SJCRH30 (cell line): ENCODE data around the gene CORO2A. TPM values are rescaled to one million over a fixed set of nuclear protein-coding genes. Genes with fewer than 3 reads are reported as not detected.
A peak's percentile ranks its signal among the peaks of the same experiment; 100 is the strongest.

Experiments used
- DNase-seq, 2 experiments: peaks; one replicate each; pipeline ENCODE4 v3.0.0-alpha.2; 2015 to 2020
- H3K27ac ChIP-seq: fragments of 250-450 bp; sonication (Bioruptor Pico); 2 replicates; pipeline ENCODE4 v1.5.1; 2020; ENCODE audit warnings: mild to moderate bottlenecking, moderate library complexity
- H3K27me3 ChIP-seq: fragments of 250-450 bp; sonication (Bioruptor Pico); 2 replicates; pipeline ENCODE4 v1.5.1; 2020; ENCODE audit warnings: mild to moderate bottlenecking, moderate library complexity
- H3K36me3 ChIP-seq: fragments of 250-450 bp; sonication (Bioruptor Pico); 2 replicates; pipeline ENCODE4 v1.5.1; 2020; ENCODE audit warnings: mild to moderate bottlenecking, moderate library complexity
- H3K4me1 ChIP-seq: fragments of 250-450 bp; sonication (Bioruptor Pico); 2 replicates; pipeline ENCODE4 v1.5.1; 2020; ENCODE audit warnings: mild to moderate bottlenecking, moderate library complexity
- H3K4me3 ChIP-seq: fragments of 250-450 bp; sonication (Bioruptor Pico); 2 replicates; pipeline ENCODE4 v1.5.1; 2020; ENCODE audit warnings: mild to moderate bottlenecking, moderate library complexity
- H3K9me3 ChIP-seq: fragments of 250-450 bp; sonication (Bioruptor Pico); replicated peaks from 2 replicates; pipeline ENCODE4 v1.5.1; 2020; ENCODE audit warnings: mild to moderate bottlenecking, moderate library complexity
- total RNA-seq: library from RNA; depleted of rRNA; stranded (reverse); fragments of >200 nt; shearing (Covaris generic); gene quantifications from 2 replicates; pipeline ENCODE4 v1.2.3, GENCODE V29; 2014

CORO2A gene
- total RNA-seq, 1 experiment from 2014 or later = 0.55 TPM

DNA sequence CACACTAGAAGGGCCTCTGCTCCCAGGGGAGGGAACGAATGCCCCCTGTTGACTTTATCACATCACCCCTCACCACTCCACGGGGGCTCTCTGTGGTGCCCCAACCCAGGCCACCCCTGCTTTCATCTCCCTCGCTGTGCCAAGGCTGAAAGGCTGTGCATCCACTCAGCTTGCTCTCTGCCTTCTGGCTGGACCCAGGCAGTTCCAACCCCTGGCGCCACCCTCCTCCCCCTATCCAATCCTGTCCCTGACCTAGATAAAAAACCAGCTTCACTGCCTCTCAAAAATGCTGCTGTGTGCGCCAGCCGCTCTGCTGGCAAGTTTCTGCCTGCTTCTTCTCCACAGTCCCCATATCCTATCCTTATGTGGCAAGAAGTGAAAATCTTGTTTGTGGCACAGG, 22.4 kb upstream of the CORO2A start:
- H3K36me3 ChIP-seq = peaks cover 3% of the 10 kb centered on the region; the same call in 1 of the 2 replicates
- H3K9me3 ChIP-seq = no peaks in the 10 kb centered on the region
- H3K27ac ChIP-seq = no peak overlapping the region
- no peaks in the 10 kb centered on the region for H3K4me1 ChIP-seq
- H3K4me3 ChIP-seq = no peak overlapping the region
- no peaks in the 10 kb centered on the region for H3K27me3 ChIP-seq
- no peak for DNase-seq

DNA sequence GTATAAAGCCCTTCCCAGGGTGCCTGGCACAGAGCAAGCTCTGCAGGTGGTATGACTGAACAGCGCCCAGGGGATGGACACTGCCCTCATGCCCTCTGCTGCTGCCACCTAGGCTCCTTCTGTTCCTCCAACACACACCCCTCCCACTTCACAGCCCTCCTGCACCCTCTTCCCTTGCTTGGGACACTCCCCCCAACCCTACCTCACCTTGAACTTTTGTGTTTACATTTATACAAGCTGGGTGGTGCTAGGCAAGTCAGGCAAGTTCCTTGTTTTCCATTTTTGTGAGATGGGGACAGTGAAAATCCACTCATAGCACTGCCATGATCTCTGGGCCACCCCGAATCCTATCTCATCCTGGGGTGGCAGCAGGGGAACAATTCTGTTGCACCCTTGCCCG, 18.8 kb upstream of the CORO2A start:
- no peak overlapping the region for H3K27ac ChIP-seq
- no peak overlapping the region for H3K4me3 ChIP-seq
- peaks cover 3% of the 10 kb centered on the region; the same call in 1 of the 2 replicates for H3K36me3 ChIP-seq
- no peaks in the 10 kb centered on the region for H3K27me3 ChIP-seq
- H3K4me1 ChIP-seq = 0 out of 2 replicates have a peak, but pooled peaks cover 5% of the 10 kb centered on the region
- H3K9me3 ChIP-seq = no peaks in the 10 kb centered on the region
- DNase-seq = no peak

DNA sequence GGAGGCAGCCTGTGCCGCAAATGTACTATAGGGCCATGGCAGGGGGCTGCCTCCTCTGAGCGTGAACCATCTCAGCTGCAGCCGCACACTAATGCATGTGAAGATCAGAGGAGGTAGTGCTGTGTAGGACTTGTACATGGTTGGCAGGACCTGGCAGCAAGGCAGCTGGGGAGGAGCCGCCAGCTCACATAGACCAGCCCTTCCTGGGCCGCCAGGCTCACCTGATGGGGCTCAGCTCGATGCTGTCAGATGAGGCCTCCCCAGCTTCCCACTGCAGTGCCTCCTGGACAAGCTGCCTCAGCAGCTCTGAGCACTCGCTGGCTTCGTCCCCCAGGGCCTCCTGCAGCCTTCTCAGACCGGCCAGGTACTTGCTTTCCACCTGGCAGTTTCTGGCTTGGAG, 18.0 kb upstream of the CORO2A start:
- Histone ChIP-seq H3K9me3 (no peaks in the 10 kb centered on the region), H3K4me1 (peaks cover 5% of the 10 kb centered on the region; the same call in 1 of the 2 replicates), H3K27me3 (peaks cover under 1% of the 10 kb centered on the region; the same call in 1 of the 2 replicates), H3K36me3 (peaks cover 3% of the 10 kb centered on the region; the same call in 1 of the 2 replicates), H3K4me3 (no peak overlapping the region), H3K27ac (no peak overlapping the region)
- no peak for DNase-seq

DNA sequence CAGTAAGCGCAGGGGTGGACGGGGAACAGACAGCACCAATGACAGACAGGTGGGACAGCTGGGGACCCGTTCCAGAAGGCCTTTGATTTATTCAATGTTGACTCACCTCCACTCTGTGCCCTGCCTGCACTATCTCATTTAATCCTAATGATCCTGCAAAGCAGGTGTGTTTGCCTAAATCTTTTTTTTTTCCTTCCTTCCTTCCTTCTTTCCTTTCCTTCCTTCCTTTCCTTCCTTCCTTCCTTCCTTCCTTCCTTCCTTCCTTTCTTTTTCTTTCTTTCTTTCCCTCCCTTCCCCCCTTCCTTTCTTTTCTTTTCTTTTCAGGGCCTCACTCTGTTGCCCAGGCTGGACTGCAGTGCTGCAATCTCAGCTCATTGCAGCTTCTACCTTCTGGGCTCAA, 17.1 kb upstream of the CORO2A start:
- Histone ChIP-seq H3K4me3 (no peak overlapping the region), H3K4me1 (peaks cover 5% of the 10 kb centered on the region; the same call in 1 of the 2 replicates), H3K27me3 (peaks cover 5% of the 10 kb centered on the region; the same call in 1 of the 2 replicates), H3K36me3 (peaks cover 3% of the 10 kb centered on the region; the same call in 1 of the 2 replicates), H3K9me3 (no peaks in the 10 kb centered on the region), H3K27ac (no peak overlapping the region)
- DNase-seq = no peak

DNA sequence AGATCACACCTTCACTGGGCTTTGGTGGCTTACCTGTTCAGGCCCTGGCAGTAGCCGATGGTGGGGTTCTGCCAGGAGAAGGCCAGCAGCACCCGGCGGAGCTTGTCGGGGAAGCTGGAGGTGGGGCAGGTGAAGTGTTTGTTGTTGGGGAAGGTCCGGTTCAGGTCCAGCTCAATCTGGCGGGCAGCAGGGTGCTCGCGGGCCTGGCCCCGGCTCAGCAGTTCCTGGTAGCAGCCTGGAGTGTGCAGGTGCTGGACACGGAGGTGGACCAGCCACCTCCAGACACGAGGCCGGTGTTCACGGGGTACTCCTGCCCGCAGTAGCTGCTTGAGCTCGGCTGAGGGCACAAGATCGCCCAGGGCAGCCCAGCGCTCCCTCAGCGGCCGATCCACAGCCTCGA, 16.2 kb upstream of the CORO2A start:
- Histone ChIP-seq H3K4me3 (no peak overlapping the region), H3K27ac (no peak overlapping the region), H3K4me1 (peaks cover 5% of the 10 kb centered on the region; the same call in 1 of the 2 replicates), H3K9me3 (no peaks in the 10 kb centered on the region), H3K27me3 (peaks cover 5% of the 10 kb centered on the region; the same call in 1 of the 2 replicates), H3K36me3 (peaks cover 2% of the 10 kb centered on the region; the same call in 1 of the 2 replicates)
- no peak for DNase-seq

DNA sequence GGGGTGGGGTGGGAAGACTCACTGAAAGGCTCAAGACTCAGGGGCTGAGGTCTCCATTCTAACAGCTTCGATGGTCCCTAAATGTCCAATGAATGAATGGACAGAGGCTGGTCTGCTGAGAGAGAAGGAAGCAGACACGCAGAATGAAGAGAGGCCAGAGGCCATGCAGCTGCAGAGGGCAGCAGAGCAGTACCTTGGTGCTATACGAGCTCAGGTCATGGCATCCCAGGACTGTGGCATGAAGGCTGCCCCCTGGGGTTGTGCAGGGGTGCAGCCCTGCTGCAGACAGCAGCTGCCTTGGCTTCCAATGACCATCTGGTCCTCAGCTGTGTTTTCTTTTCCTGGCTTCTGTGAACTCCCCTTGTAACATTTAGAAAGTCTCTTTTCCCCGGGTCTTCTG, 15.2 kb upstream of the CORO2A start:
- Histone ChIP-seq H3K27me3 (peaks cover 5% of the 10 kb centered on the region; the same call in 1 of the 2 replicates), H3K4me1 (peaks cover 5% of the 10 kb centered on the region; the same call in 1 of the 2 replicates), H3K9me3 (no peaks in the 10 kb centered on the region), H3K36me3 (no peaks in the 10 kb centered on the region), H3K27ac (no peak overlapping the region), H3K4me3 (no peak overlapping the region)
- DNase-seq = peak in 1 of 2 experiments; percentile 29

DNA sequence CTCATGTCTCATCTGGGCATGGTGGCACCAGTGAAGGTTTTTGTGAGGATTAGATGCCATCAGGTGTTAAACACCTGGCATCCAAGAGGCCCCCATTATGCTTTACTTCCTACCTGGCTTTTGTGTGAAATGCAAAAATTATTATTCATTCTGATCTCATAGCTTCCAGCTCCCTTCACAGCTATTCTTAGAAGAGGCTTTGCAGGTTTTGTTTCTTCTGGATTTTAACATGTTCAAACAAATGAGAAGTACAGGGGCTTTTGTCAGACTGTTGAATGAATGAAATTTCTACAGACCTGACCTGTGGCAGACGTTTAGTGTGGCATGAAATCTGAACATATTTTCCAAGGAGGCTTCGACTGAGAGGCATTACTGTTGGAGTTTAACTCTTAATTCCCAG, 14.3 kb upstream of the CORO2A start:
- DNase-seq = no peak
- no peaks in the 10 kb centered on the region for H3K36me3 ChIP-seq

DNA sequence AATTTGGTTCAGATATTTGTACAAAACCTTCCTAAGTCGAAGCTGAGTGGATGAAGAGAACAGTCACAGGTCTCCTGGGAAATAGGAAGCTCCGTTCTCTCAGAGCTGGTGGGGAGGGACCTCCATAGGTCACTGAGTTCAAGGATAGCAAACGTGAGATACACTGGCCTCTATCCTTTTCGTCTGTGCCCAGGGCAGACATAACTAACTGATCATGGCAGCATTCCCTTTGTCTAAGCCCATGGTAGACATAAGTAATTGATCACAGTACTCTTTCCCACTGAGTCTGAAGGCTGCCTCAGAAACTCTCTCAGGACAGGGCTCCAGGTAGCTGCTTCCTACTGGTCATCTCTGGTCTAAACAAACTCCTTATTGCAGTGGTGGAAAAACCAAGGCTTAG, 12.3 kb upstream of the CORO2A start:
- Histone ChIP-seq H3K27ac (no peak overlapping the region), H3K9me3 (no peaks in the 10 kb centered on the region), H3K27me3 (peaks cover 5% of the 10 kb centered on the region; the same call in 1 of the 2 replicates), H3K4me1 (peaks cover 7% of the 10 kb centered on the region), H3K36me3 (no peaks in the 10 kb centered on the region), H3K4me3 (no peak overlapping the region)
- DNase-seq = no peak

More for the DNA sequence above, 14.3 kb upstream of the CORO2A start:
- H3K9me3 ChIP-seq = no peaks in the 10 kb centered on the region
- H3K4me3 ChIP-seq = no peak overlapping the region
- peaks cover 5% of the 10 kb centered on the region; the same call in 1 of the 2 replicates for H3K4me1 ChIP-seq
- peaks cover 5% of the 10 kb centered on the region; the same call in 1 of the 2 replicates for H3K27me3 ChIP-seq
- H3K27ac ChIP-seq = no peak overlapping the region

DNA sequence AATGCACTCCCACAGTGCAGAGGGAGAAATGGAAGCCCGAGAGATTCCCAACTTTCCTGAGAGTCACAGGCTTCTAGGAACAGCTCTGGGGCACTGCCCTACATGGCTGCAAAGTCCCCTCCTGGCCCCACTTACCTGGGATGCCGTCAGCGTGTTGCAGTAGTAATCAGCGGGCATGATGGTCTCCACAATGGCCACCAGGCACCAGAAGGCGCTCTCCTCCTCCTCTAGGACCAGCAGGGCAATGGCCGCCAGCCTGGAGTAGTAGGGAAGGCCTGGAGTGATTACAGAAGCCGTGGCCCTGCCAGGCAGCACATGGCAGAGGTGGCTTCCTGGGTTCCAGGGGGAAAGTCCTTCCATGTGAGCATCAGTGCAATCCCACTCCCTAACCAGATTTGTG, 10.7 kb upstream of the CORO2A start:
- H3K9me3 ChIP-seq = no peaks in the 10 kb centered on the region
- H3K4me1 ChIP-seq = peaks cover 15% of the 10 kb centered on the region
- no peak overlapping the region for H3K27ac ChIP-seq
- peaks cover 5% of the 10 kb centered on the region; the same call in 1 of the 2 replicates for H3K27me3 ChIP-seq
- H3K36me3 ChIP-seq = no peaks in the 10 kb centered on the region
- H3K4me3 ChIP-seq = no peak overlapping the region
- no peak for DNase-seq

DNA sequence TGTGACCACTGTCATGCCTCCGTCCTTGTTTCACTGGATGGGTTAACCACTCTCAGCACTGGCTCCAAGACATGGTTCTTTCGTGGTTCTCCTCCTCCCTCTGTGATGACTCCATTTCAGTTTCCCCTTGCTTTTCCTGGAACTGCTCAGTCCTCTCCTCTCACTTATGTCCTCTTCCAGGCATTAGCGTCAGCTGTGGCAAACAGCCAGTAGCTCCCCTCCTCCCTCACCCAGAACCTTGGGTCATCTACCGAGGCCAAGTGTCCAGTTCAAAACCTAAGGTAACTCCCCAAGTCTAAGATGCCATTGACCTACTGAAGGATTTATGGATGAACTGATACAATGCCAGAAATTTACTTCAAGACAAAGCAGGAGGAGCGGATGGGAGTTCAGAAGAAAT, 9.8 kb upstream of the CORO2A start:
- H3K27me3 ChIP-seq = peaks cover 5% of the 10 kb centered on the region; the same call in 1 of the 2 replicates
- no peak overlapping the region for H3K4me3 ChIP-seq
- DNase-seq = no peak
- H3K4me1 ChIP-seq = peaks cover 10% of the 10 kb centered on the region
- H3K36me3 ChIP-seq = no peaks in the 10 kb centered on the region
- no peaks in the 10 kb centered on the region for H3K9me3 ChIP-seq
- H3K27ac ChIP-seq = no peak overlapping the region

DNA sequence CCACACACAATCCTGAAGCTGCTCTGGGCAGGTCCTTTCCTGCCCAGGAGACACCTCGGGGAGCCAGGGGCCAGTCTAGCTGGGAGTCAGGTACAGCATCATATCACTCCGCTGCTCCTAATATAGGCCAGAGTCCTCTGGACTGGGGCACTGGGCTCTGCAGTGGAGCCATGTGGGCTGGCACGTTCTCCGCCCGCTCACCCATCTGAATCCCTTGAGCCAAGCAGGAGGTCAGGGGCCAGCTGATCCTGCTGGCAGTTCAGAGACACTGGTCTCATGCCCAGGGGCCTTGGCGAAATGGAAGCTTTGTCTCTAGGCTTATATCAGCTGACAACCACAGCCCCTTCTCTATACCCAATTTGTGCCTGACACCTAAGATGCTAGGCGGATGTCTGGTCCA, 9.3 kb upstream of the CORO2A start:
- Histone ChIP-seq H3K4me3 (no peak overlapping the region), H3K27ac (no peak overlapping the region), H3K4me1 (peaks cover 10% of the 10 kb centered on the region), H3K36me3 (no peaks in the 10 kb centered on the region), H3K27me3 (peaks cover 5% of the 10 kb centered on the region; the same call in 1 of the 2 replicates), H3K9me3 (no peaks in the 10 kb centered on the region)
- DNase-seq = no peak

DNA sequence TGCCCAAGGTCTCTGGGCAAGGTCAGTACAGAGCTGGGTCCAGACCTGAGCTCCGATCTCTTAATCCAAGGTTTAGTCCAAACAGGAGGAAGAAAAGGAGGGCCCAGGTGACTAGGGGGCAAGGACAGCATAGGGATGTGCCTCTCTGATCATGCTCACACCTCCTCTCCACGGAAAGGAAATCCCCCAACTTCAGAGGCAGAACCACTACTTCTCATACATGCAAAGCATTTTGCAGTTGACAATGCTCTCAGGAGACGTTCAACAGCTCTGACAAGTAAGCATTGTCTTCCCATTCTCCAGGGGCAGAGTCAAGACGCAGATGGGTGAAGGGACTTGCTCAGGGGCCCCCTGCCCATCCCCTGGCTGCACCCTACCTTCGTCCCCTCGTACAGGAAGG, 8.7 kb upstream of the CORO2A start:
- Histone ChIP-seq H3K4me3 (no peak overlapping the region), H3K4me1 (peaks cover 12% of the 10 kb centered on the region), H3K27ac (no peak overlapping the region), H3K36me3 (no peaks in the 10 kb centered on the region), H3K9me3 (no peaks in the 10 kb centered on the region), H3K27me3 (peaks cover 5% of the 10 kb centered on the region; the same call in 1 of the 2 replicates)
- DNase-seq = no peak

DNA sequence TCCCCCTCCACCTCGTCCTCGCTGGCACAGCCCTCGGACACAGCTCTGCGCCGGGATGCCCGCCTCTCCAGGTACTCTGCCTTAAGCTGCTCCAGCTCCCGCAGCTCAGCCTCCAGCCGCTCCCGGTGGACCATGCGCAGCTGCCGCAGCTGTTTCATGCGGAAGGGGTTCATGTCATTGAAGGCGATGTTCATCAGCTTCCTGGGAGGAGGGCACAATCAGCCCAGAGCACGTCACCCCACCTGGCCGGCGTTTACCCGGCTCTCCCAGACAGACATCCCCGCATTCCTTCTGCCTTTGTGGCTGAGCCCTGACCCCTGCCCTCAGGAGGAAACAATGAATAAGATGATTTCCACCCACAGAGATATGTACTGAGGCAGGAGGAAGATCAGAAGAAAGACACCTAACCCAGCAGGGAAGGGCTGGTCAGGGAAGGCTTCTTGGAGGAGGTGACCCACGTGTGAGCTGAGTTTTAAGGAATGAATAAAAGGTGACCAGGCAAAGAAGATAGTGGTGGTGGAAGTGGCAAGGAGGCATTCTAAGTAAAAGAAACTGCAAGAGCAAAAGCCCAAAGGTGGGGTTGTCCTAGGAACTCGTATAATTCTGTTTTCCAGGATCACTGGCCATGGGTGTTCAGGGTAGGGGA, 7.1 kb upstream of the CORO2A start:
- Histone ChIP-seq H3K4me1 (peaks cover 26% of the 10 kb centered on the region), H3K27me3 (no peaks in the 10 kb centered on the region), H3K36me3 (no peaks in the 10 kb centered on the region), H3K27ac (no peak overlapping the region), H3K9me3 (no peaks in the 10 kb centered on the region), H3K4me3 (no peak overlapping the region)
- peak; percentile 56 to 60 for DNase-seq

DNA sequence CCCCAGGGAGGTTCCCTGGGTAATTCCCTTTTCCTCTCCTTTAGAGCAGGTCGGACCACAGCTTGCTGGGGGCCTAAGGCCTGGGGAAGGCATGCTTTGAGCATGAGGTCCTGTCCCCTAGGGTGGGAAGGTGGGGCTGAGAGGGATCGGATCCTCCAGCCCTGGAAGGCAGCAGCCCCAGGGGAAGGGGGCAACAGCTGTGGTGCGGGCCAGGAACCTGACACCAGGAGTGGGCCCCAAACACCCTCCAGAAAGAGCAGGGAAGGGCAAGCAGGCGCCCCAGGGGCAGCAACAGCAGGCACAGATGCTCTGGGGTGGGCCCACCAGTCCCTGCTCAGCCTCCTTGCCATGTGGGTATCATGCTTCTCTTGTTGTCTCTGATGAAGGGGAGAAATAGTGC, 3.2 kb upstream of the CORO2A start:
- DNase-seq = peak; percentile 93
- Histone ChIP-seq H3K27me3 (no peaks in the 10 kb centered on the region), H3K27ac (peak overlapping the region; percentile 14; the same call in 1 of the 2 replicates)

DNA sequence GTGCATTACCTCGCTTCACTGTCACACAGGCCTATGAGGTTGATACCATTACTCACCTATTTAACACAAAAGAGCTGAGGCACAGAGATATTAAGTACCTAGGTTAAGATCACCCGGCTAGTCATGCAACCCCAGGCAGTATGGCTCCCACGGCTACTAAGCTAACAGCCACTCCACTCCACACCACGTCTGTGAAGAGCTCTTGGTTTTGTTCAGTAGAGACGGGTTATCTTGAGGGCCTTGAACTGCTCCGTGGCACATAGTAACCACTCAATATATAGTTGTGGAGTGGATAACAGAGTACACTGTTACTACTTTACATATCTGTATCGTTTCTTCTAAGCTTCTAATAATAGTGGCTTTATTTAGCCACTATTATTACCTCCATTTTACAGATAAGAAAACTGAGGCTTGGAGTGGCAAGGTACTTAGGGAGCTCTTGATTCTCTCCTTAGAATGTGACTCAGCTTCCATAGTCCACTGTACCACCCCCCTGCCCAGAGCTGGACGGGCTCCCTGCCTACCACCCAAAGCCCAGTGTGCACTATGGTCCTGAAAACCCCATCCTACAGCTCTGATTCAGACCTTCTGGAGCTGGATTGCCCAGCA, 1.0 kb upstream of the CORO2A start:
- H3K9me3 ChIP-seq = no peaks in the 10 kb centered on the region
- H3K27me3 ChIP-seq = no peaks in the 10 kb centered on the region
- DNase-seq = no peak
- H3K4me3 ChIP-seq = peak overlapping the region; percentile 64
- no peak overlapping the region for H3K27ac ChIP-seq
- H3K4me1 ChIP-seq = peaks cover 16% of the 10 kb centered on the region
- H3K36me3 ChIP-seq = no peaks in the 10 kb centered on the region

More for the DNA sequence above, 3.2 kb upstream of the CORO2A start:
- Histone ChIP-seq H3K4me1 (peaks cover 26% of the 10 kb centered on the region), H3K4me3 (no peak overlapping the region), H3K36me3 (no peaks in the 10 kb centered on the region), H3K9me3 (no peaks in the 10 kb centered on the region)
